H1 (cell line): ENCODE measurements around the gene DRC7.

Source experiments
- CEBPB ChIP-seq: IDR thresholded peaks from 2 replicates; pipeline ENCODE4 v1.6.1; 2012; ENCODE audit warnings: low read depth, low read length
- CREB1 ChIP-seq: IDR thresholded peaks from 2 replicates; pipeline ENCODE4 v1.6.1; 2012; ENCODE audit warnings: inconsistent platforms
- EGR1 ChIP-seq: IDR thresholded peaks from 2 replicates; pipeline ENCODE4 v1.6.1; 2011; ENCODE audit warnings: low read depth, low read length, borderline replicate concordance
- HDAC2 ChIP-seq, 2 experiments: fragments of 300-600 bp in 1 of 2; sonication (generic) in 1 of 2; IDR thresholded peaks; 2 replicates each; pipeline ENCODE4 v1.6.1; 2011 to 2012; ENCODE audit warnings: low read depth in 2 of 2, low read length in 2 of 2, mild to moderate bottlenecking in 2 of 2, moderate library complexity in 2 of 2, borderline replicate concordance in 1 of 2, inconsistent platforms in 1 of 2
- RFX5 ChIP-seq: IDR thresholded peaks from 2 replicates; pipeline ENCODE4 v1.6.1; 2011; ENCODE audit warnings: low read depth, low read length, improper control_type of control experiment, borderline replicate concordance
- ZNF274 ChIP-seq: IDR thresholded peaks from 2 replicates; pipeline ENCODE4 v1.7.0; 2012; ENCODE audit warnings: low read length, borderline replicate concordance; ENCODE audit errors: extremely low read depth
- TF ChIP-seq, protein P1 (sequence below), 3 experiments: IDR thresholded peaks; 1 replicate in 2 of 3; 2 replicates in 1 of 3; pipeline versions ENCODE4 v1.5.1 to v1.6.1; 2011; ENCODE audit warnings: low read length in 3 of 3, mild to moderate bottlenecking in 3 of 3, inconsistent platforms in 2 of 3, low read depth in 1 of 3, moderate library complexity in 1 of 3; ENCODE audit not compliant: insufficient read depth in 1 of 3; ENCODE audit errors: control extremely low read depth in 1 of 3
- TF ChIP-seq, protein P2 (sequence below): IDR thresholded peaks from 2 replicates; pipeline ENCODE4 v1.6.1; 2012; ENCODE audit warnings: inconsistent platforms

DNA sequence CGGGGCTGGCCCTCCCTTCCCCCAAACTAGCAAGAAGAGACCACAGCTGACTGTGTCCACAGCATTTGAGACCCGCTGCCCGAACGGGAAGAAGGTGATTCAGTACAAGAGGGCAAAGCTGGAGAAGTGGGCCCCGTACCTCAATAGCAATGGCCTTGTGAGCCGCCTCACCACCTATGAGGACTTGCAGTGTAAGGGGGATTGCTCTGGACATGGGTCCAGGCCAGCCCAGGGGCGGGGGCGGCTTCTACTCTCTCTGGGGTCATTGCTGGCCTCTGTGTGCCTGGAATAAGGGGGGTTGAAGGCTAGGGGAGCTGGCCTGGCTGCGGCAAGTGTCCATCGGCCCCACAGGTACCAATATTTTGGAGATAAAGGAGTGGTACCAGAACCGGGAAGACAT is 28.0 kb downstream of the DRC7 start:
- TF ChIP-seq, protein P1, sequence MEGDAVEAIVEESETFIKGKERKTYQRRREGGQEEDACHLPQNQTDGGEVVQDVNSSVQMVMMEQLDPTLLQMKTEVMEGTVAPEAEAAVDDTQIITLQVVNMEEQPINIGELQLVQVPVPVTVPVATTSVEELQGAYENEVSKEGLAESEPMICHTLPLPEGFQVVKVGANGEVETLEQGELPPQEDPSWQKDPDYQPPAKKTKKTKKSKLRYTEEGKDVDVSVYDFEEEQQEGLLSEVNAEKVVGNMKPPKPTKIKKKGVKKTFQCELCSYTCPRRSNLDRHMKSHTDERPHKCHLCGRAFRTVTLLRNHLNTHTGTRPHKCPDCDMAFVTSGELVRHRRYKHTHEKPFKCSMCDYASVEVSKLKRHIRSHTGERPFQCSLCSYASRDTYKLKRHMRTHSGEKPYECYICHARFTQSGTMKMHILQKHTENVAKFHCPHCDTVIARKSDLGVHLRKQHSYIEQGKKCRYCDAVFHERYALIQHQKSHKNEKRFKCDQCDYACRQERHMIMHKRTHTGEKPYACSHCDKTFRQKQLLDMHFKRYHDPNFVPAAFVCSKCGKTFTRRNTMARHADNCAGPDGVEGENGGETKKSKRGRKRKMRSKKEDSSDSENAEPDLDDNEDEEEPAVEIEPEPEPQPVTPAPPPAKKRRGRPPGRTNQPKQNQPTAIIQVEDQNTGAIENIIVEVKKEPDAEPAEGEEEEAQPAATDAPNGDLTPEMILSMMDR (IDR thresholded peaks at IDR 0.05; ENCODE audit: control extremely low read depth in 1 of 3, insufficient read depth in 1 of 3, low read depth in 1 of 3, low read length in 3 of 3), result no peak
- TF ChIP-seq EGR1, result no peak
- TF ChIP-seq RFX5, result no peak
- TF ChIP-seq, protein P2, sequence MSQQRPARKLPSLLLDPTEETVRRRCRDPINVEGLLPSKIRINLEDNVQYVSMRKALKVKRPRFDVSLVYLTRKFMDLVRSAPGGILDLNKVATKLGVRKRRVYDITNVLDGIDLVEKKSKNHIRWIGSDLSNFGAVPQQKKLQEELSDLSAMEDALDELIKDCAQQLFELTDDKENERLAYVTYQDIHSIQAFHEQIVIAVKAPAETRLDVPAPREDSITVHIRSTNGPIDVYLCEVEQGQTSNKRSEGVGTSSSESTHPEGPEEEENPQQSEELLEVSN, result no peak
- no peak for TF ChIP-seq HDAC2 (IDR thresholded peaks at IDR 0.05; ENCODE audit: borderline replicate concordance in 1 of 2, low read depth in 2 of 2, low read length in 2 of 2)
- TF ChIP-seq CEBPB, result no peak
- no peak for TF ChIP-seq CREB1
- TF ChIP-seq ZNF274, result no peak
